Activated CD8-positive, alpha-beta memory T cell treated with anti-CD3 and anti-CD28 coated beads for 36 hours (primary cell): ENCODE results near the gene TUBB4B. TPM values are rescaled to one million over a fixed set of nuclear protein-coding genes. Genes with fewer than 3 reads are reported as not detected.

ENCODE experiments used
- CTCF ChIA-PET: fragments of 350-600 bp; sonication (Branson Sonifier 250); formaldehyde crosslinking; loops from one replicate; lab custom pipeline; 2021; ENCODE audit warnings: antibody characterized with exemption; lab: Charles Lee
- POLR2A ChIA-PET: fragments of 350-600 bp; sonication (Branson Sonifier 250); formaldehyde crosslinking; loops from one replicate; lab custom pipeline; 2021; ENCODE audit warnings: antibody characterized with exemption; lab: Charles Lee
- total RNA-seq, 2 experiments: library from RNA; stranded (reverse); gene quantifications; one replicate each; pipeline ENCODE4 v1.2.3, GENCODE V29; 2021

The TUBB4B gene
- total RNA-seq, 2 experiments from 2014 or later, result 315 to 323 TPM

GRCh38 chr9:137221095-137221505 is 20.0 kb upstream of the TUBB4B start:
- CTCF ChIA-PET, result interaction anchor here (1.4 kb wide), 1 partner anchor 103 kb away, joined by 4 read pairs; no protein-coding TSS in a partner anchor
- POLR2A ChIA-PET, result interaction anchor here (0.8 to 0.9 kb wide), 2 partner anchors 11 to 13 kb away, joined by 3 to 4 read pairs; no protein-coding TSS in a partner anchor

GRCh38 chr9:137221506-137222111 is 19.5 kb upstream of the TUBB4B start:
- POLR2A ChIA-PET, result interaction anchor here (0.9 to 1.6 kb wide), 2 partner anchors 11 to 32 kb away, joined by 3 to 4 read pairs; no protein-coding TSS in a partner anchor
- CTCF ChIA-PET, result interaction anchor here (7.0 kb wide), 1 partner anchor 15 kb away, joined by 49 read pairs; no protein-coding TSS in a partner anchor

- ChIA-PET POLR2A (interaction anchor here (0.5 to 2.6 kb wide), 11 partner anchors 17 to 136 kb away, joined by 3 to 15 read pairs (median 4); partner anchors contain the start of genes MAN1B1, NDOR1, TMEM203 and TPRN), CTCF (interaction anchor here (0.8 to 7.0 kb wide), 11 partner anchors 14 to 435 kb away, joined by 3 to 49 read pairs (median 3); partner anchors contain the start of gene NPDC1)
Observed at GRCh38 chr9:137222190-137223077, 18.7 kb upstream of the TUBB4B start, which contains the start of gene RNF208. RNF208 (minus strand) TSS chr9:137222240; CDS start chr9:137221212, 1,028 bp downstream.

- CTCF ChIA-PET, result interaction anchor here (0.8 to 7.0 kb wide), 11 partner anchors 13 to 436 kb away, joined by 3 to 49 read pairs (median 3); partner anchors contain the start of gene NPDC1
Observed at GRCh38 chr9:137223078-137223970, 17.8 kb upstream of the TUBB4B start.

GRCh38 chr9:137224830-137225694 is 16.0 kb upstream of the TUBB4B start, which contains the start of gene CYSRT1:
CYSRT1 (plus strand) TSS chr9:137225174; CDS start chr9:137225622, 448 bp downstream.
- ChIA-PET POLR2A (no interaction called here), CTCF (interaction anchor here (0.5 to 7.0 kb wide), 4 partner anchors 12 to 71 kb away, joined by 3 to 49 read pairs (median 3); partner anchors contain the start of gene TUBB4B)

More at GRCh38 chr9:137223078-137223970, 17.8 kb upstream of the TUBB4B start:
- POLR2A ChIA-PET, result interaction anchor here (0.5 to 2.6 kb wide), 15 partner anchors 17 to 342 kb away, joined by 3 to 15 read pairs (median 4); partner anchors contain the start of genes ANAPC2, MAN1B1, NDOR1 and SSNA1

GRCh38 chr9:137225699-137226331 is 15.3 kb upstream of the TUBB4B start:
- CTCF ChIA-PET, result interaction anchor here (0.5 to 7.0 kb wide), 7 partner anchors 11 to 158 kb away, joined by 3 to 49 read pairs (median 6); partner anchors contain the start of gene TUBB4B
- POLR2A ChIA-PET, result interaction anchor here (2.7 kb wide), 1 partner anchor 15 kb away, joined by 6 read pairs; the partner anchor contains the start of gene TUBB4B

- ChIA-PET POLR2A (interaction anchor here (2.7 kb wide), 1 partner anchor 14 kb away, joined by 6 read pairs; the partner anchor contains the start of gene TUBB4B), CTCF (interaction anchor here (1.0 to 7.0 kb wide), 11 partner anchors 8 to 182 kb away, joined by 3 to 49 read pairs (median 7); partner anchors contain the start of genes ANAPC2, DPP7 and SSNA1)
Observed at GRCh38 chr9:137226338-137227053, 14.6 kb upstream of the TUBB4B start.

GRCh38 chr9:137227054-137227852 is 13.8 kb upstream of the TUBB4B start, which contains the start of gene RNF224:
RNF224 (plus strand) TSS chr9:137227502; CDS start chr9:137228336, 834 bp downstream.
- ChIA-PET CTCF (interaction anchor here (0.5 to 7.0 kb wide), 19 partner anchors 9 to 183 kb away, joined by 3 to 49 read pairs (median 5); partner anchors contain the start of genes ANAPC2, DPP7, NPDC1 and SSNA1), POLR2A (interaction anchor here (0.6 to 2.7 kb wide), 2 partner anchors 13 to 108 kb away, joined by 3 to 6 read pairs; partner anchors contain the start of gene TUBB4B)

- CTCF ChIA-PET, result interaction anchor here (0.7 to 7.0 kb wide), 16 partner anchors 9 to 181 kb away, joined by 3 to 49 read pairs (median 6); partner anchors contain the start of genes ANAPC2, DPP7, NPDC1 and SSNA1
- POLR2A ChIA-PET, result interaction anchor here (0.6 to 2.7 kb wide), 2 partner anchors 13 to 108 kb away, joined by 3 to 6 read pairs; partner anchors contain the start of gene TUBB4B
Observed at GRCh38 chr9:137227853-137228505, 13.1 kb upstream of the TUBB4B start.

- POLR2A ChIA-PET, result interaction anchor here (2.7 kb wide), 1 partner anchor 12 kb away, joined by 6 read pairs; the partner anchor contains the start of gene TUBB4B
- CTCF ChIA-PET, result interaction anchor here (1.4 to 7.0 kb wide), 7 partner anchors 8 to 137 kb away, joined by 3 to 49 read pairs (median 14); partner anchors contain the start of genes ANAPC2, DPP7, SSNA1 and TUBB4B
Observed at GRCh38 chr9:137228506-137228967, 12.6 kb upstream of the TUBB4B start.

- ChIA-PET POLR2A (no interaction called here), CTCF (interaction anchor here (2.3 to 2.7 kb wide), 2 partner anchors 41 to 115 kb away, joined by 14 to 16 read pairs; partner anchors contain the start of genes ANAPC2, DPP7 and SSNA1)
Observed at GRCh38 chr9:137228968-137229896, 11.9 kb upstream of the TUBB4B start.
